ENCODE results near the gene ATG13.

Gene ATG13

DNA sequence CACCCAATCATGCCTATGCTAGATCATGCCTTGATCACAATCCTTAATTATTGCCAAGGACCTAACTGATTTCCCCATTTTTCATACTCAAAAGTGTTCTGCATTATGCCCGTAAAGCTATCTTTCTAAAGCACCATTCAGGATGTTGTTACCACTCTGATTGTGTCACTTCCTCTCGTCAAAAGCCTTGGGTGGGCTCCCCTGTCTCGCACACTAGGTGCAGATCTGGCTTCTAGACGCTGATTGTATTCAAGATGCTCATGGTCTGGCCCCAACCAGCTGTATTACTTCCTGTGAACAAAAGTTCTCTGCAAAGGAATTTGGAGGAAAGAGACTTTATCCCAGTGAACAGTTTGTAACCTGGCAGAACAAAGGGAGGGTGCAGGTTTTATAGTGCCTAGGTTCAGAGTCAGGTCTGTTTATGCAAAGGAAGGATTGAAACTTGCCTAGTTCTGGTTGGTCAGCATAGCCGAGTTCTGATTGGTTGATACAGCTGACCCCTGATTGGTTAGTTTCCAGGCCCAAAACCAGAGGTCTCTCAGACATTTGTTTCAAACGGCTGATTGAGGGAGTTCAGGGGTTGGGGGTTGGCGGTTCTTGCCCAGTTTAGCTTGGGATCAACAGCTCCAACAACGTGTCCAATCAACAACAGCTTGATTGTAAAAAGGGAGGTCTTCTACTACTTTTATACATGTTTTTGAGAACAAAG, 25.4 kb downstream of the ATG13 start:
- no peak overlapping the region for H3K4me3 ChIP-seq (replicated peaks in 1 of 2; ENCODE audit: low read depth in 2 of 2, low read length in 2 of 2)
- TF ChIP-seq, protein P1, sequence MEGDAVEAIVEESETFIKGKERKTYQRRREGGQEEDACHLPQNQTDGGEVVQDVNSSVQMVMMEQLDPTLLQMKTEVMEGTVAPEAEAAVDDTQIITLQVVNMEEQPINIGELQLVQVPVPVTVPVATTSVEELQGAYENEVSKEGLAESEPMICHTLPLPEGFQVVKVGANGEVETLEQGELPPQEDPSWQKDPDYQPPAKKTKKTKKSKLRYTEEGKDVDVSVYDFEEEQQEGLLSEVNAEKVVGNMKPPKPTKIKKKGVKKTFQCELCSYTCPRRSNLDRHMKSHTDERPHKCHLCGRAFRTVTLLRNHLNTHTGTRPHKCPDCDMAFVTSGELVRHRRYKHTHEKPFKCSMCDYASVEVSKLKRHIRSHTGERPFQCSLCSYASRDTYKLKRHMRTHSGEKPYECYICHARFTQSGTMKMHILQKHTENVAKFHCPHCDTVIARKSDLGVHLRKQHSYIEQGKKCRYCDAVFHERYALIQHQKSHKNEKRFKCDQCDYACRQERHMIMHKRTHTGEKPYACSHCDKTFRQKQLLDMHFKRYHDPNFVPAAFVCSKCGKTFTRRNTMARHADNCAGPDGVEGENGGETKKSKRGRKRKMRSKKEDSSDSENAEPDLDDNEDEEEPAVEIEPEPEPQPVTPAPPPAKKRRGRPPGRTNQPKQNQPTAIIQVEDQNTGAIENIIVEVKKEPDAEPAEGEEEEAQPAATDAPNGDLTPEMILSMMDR (IDR thresholded peaks at IDR 0.05; ENCODE audit: low read depth, low read length), result no peak
- DNase-seq (ENCODE audit: low read depth in 2 of 2), result no peak

DNA sequence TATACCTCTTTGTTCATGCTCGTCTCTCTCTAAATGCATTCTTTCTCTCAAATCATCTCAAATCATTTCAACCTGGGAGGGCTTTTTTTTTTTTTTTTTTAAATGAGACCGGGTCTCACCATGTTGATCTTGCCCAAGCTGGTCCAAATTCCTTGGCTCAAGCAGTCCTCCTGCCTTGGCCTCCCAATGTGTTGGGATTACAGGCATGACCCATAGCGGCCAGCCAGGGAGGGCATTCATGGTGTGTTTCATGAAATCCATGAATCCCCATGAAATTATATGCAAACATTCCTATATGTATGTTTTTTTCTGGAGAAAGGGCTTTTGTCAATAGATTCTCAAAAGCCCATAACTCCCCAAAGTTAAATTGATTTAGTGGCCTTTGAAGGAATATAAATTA, 26.2 kb downstream of the ATG13 start:
- DNase-seq (ENCODE audit: low read depth in 2 of 2), result no peak

DNA sequence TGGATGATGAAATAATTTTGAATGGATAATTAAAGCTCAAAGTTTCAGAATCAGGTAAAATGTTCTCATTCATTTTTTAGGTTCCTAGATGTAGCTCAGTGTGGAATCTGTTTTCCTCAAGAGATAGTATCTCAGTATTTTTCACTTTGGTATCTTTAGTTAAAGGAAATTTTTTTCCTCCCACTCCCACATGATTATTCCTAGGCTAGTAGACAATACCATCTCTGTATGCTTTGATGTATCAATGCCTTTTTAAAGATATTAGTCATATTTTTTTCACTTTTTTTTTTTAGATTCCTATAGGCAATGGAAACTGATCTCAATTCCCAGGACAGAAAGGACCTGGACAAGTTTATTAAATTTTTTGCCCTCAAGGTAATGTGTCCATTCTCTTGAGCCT, 26.6 kb downstream of the ATG13 start:
- TF ChIP-seq, protein P1 (IDR thresholded peaks at IDR 0.05; ENCODE audit: low read depth, low read length), result no peak
- no peak for DNase-seq (ENCODE audit: low read depth in 2 of 2)

More for the DNA sequence above, 26.2 kb downstream of the ATG13 start:
- TF ChIP-seq, protein P1 (IDR thresholded peaks at IDR 0.05; ENCODE audit: low read depth, low read length), result no peak
- no peak overlapping the region for H3K4me3 ChIP-seq (replicated peaks in 1 of 2; ENCODE audit: low read depth in 2 of 2, low read length in 2 of 2)

DNA sequence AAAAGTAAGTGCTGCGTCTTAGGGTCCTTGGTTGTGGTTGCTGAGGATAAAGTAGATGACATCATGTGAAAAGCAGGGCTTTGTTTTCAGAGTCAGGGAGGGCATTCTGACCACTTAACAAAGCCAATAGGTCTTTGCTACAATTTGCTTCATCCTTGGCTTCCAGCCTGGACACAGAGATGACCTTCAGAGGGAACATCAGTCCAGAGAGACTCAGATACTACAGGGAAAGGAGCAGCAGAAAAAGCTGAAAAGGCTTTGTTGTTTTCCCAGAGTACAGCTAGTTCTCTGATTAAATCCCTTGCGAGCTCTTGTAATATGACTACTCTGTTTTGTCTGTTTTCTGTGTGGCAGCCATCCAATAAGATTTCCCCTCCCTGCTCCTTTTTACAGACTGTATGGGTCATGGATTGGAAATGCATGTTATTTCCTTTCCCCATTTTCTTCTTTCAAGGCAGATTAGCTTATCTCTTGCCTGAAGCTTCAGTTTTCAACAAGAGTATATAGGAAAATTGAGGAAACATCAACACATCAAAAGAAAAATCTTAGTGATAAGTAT, 31.9 kb downstream of the ATG13 start:
- TF ChIP-seq, protein P1 (IDR thresholded peaks at IDR 0.05; ENCODE audit: low read depth, low read length), result no peak
- DNase-seq (ENCODE audit: low read depth in 2 of 2), result peak; percentile 97 to 99
- no peak overlapping the region for H3K4me3 ChIP-seq (replicated peaks in 1 of 2; ENCODE audit: low read depth in 2 of 2, low read length in 2 of 2)

More for the DNA sequence above, 26.6 kb downstream of the ATG13 start:
- H3K4me3 ChIP-seq (replicated peaks in 1 of 2; ENCODE audit: low read depth in 2 of 2, low read length in 2 of 2), result no peak overlapping the region

DNA sequence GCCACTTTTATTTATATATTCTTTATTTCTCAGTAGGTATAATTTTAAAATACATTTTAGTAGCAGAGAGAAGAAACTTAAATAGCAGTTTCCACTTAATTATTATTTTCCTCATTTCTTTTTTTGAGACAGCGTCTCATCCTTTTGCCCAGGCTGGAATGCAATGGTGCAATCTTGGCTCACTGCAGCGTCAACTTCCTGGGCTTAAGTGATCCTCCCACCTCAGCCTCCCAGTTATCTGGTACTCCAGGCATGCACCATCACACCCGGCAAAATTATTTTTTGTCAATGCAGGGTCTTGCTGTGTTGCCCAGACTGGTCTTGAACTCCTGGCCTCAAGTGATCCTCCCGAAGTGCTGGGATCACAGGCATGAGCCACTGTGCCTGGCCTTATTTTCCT, 38.3 kb downstream of the ATG13 start:
- H3K4me3 ChIP-seq (replicated peaks in 1 of 2; ENCODE audit: low read depth in 2 of 2, low read length in 2 of 2), result no peak overlapping the region
- TF ChIP-seq, protein P1 (IDR thresholded peaks at IDR 0.05; ENCODE audit: low read depth, low read length), result no peak
- DNase-seq (ENCODE audit: low read depth in 2 of 2), result peak; percentile 43 to 67

DNA sequence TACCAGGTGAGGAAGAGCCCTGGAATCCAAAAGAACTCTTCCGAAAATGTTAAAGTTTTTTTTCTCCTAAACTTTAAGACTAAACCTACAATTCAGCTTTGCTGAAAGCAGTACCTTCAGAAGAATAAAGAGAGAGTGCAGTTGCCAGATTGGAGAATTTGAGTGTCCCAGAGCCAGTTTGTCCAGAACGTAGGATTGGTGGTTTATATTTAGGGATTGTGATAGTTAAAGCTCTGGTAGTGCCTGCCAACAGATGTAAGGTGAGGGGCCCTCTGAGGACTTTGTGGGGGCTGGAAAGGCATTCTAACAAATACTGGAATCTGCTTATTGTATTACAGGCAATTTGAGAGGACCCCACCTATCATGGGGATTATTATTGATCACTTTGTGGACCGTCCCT, 39.8 kb downstream of the ATG13 start:
- TF ChIP-seq, protein P1 (IDR thresholded peaks at IDR 0.05; ENCODE audit: low read depth, low read length), result no peak
- no peak overlapping the region for H3K4me3 ChIP-seq (replicated peaks in 1 of 2; ENCODE audit: low read depth in 2 of 2, low read length in 2 of 2)
- DNase-seq (ENCODE audit: low read depth in 2 of 2), result no peak

Measured in cardiac fibroblast (primary cell).